ENCODE results near the gene SH2B2. TPM values are rescaled to one million over a fixed set of nuclear protein-coding genes. Genes with fewer than 3 reads are reported as not detected.
A peak's percentile ranks its signal among the peaks of the same experiment; 100 is the strongest.

The SH2B2 gene
- total RNA-seq, 1 donor from 2014 or later: 13.2 TPM

DNA sequence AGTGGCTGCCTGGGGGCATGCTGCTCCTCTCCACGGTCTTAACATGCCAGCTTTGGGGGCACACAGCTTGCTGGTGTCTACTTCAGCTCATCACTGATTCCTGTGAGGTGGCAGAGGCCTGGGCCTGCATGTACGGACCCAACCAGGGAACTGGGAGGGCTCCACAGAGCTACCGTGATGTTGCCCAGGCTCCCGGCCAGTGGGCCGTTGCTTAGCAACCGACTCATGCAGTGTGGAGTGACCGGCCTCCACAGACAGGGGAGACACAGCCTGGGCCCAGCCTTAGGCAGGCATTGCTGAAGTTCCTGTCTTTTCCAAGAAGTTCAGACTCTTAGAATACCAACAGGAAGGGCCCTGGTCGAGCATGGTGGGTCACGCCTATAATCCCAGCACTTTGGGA, 25.8 kb upstream of the SH2B2 start:
- no peaks in the 10 kb centered on the region for H3K9me3 ChIP-seq
- H3K27me3 ChIP-seq: no peaks in the 10 kb centered on the region
- ATAC-seq (peak; percentile 27), DNase-seq (no peak)
- no peaks in the 10 kb centered on the region for H3K36me3 ChIP-seq
- no peaks in the 10 kb centered on the region for H3K4me1 ChIP-seq
- no peak for TF ChIP-seq CTCF (IDR thresholded peaks at IDR 0.05)
- no peak overlapping the region for H3K27ac ChIP-seq
- intact Hi-C loops (cut with DNase I): no loop called here
- H3K4me3 ChIP-seq: no peak overlapping the region

DNA sequence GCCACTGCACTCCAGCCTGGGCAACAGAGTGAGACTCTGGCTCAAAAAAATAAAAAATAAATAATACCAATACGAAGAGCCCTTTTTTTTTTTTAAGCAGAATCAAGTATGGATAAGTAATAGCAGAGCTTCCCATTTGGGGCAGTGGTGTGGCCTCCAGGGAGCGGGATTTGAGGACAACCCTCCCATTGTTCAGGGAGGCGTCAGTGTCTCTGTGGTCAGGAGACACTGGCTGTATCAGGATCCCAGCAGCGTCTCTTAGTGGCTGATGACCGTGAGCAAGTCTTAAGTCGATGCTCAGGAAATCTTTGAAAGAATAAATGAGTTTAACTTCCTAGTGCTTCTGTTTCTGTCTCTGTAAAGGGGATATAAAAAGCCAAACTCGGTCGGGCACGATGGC, 25.2 kb upstream of the SH2B2 start:
- H3K9me3 ChIP-seq: no peaks in the 10 kb centered on the region
- no peak for TF ChIP-seq CTCF (IDR thresholded peaks at IDR 0.05)

GRCh38 chr7:102262546-102262945, 24.1 kb upstream of the SH2B2 start:
- H3K9me3 ChIP-seq: no peaks in the 10 kb centered on the region
- ATAC-seq: no peak
- no peaks in the 10 kb centered on the region for H3K27me3 ChIP-seq
- DNase-seq: no peak
- H3K4me3 ChIP-seq: no peak overlapping the region
- TF ChIP-seq CTCF (IDR thresholded peaks at IDR 0.05): no peak
- intact Hi-C loops (cut with DNase I): no loop called here
- H3K4me1 ChIP-seq: no peaks in the 10 kb centered on the region
- no peak overlapping the region for H3K27ac ChIP-seq
- H3K36me3 ChIP-seq: no peaks in the 10 kb centered on the region

More for the DNA sequence above, 25.2 kb upstream of the SH2B2 start:
- intact Hi-C loops (cut with DNase I): no loop called here
- Histone ChIP-seq H3K36me3 (no peaks in the 10 kb centered on the region), H3K4me1 (no peaks in the 10 kb centered on the region), H3K27me3 (no peaks in the 10 kb centered on the region), H3K27ac (no peak overlapping the region), H3K4me3 (no peak overlapping the region)
- DNase-seq: no peak
- no peak for ATAC-seq

GRCh38 chr7:102264367-102264891, 22.2 kb upstream of the SH2B2 start:
- intact Hi-C loops (cut with DNase I): no loop called here
- H3K36me3 ChIP-seq: no peaks in the 10 kb centered on the region
- ATAC-seq (peak; percentile 20), DNase-seq (no peak)
- H3K4me3 ChIP-seq: no peak overlapping the region
- H3K27ac ChIP-seq: no peak overlapping the region
- no peaks in the 10 kb centered on the region for H3K27me3 ChIP-seq
- no peaks in the 10 kb centered on the region for H3K9me3 ChIP-seq
- H3K4me1 ChIP-seq: no peaks in the 10 kb centered on the region
- no peak for TF ChIP-seq CTCF (IDR thresholded peaks at IDR 0.05)

GRCh38 chr7:102266541-102266940, 20.1 kb upstream of the SH2B2 start:
- no peak for TF ChIP-seq CTCF (IDR thresholded peaks at IDR 0.05)
- no peak for ATAC-seq
- H3K4me1 ChIP-seq: no peaks in the 10 kb centered on the region
- H3K4me3 ChIP-seq: no peak overlapping the region
- no peaks in the 10 kb centered on the region for H3K27me3 ChIP-seq
- no peaks in the 10 kb centered on the region for H3K36me3 ChIP-seq
- no peaks in the 10 kb centered on the region for H3K9me3 ChIP-seq
- no peak overlapping the region for H3K27ac ChIP-seq
- intact Hi-C loops (cut with DNase I): no loop called here
- DNase-seq: no peak

GRCh38 chr7:102268635-102269034, 18.0 kb upstream of the SH2B2 start:
- ATAC-seq (no peak), DNase-seq (no peak)
- no peaks in the 10 kb centered on the region for H3K4me1 ChIP-seq
- no peaks in the 10 kb centered on the region for H3K9me3 ChIP-seq
- TF ChIP-seq CTCF (IDR thresholded peaks at IDR 0.05): no peak
- H3K4me3 ChIP-seq: no peak overlapping the region
- no peak overlapping the region for H3K27ac ChIP-seq
- H3K36me3 ChIP-seq: no peaks in the 10 kb centered on the region
- H3K27me3 ChIP-seq: no peaks in the 10 kb centered on the region
- intact Hi-C loops (cut with DNase I): no loop called here

Data from upper lobe of right lung (tissue), 1 donor.